Stomach (tissue), 9 donors: ENCODE measurements around the gene ADM2. TPM values are rescaled to one million over a fixed set of nuclear protein-coding genes. Genes with fewer than 3 reads are reported as not detected.

ENCODE experiments used
- DNase-seq, 2 donors: peaks; one replicate each; pipeline versions ENCODE4 v3.0.0 to v3.0.0-alpha.2; 2013 to 2019
- H3K27ac ChIP-seq, 5 donors: fragments of 200-600 bp in 4 of 5; sonication (generic) in 4 of 5; one replicate each; pipeline ENCODE4 v1.5.1; 2013 to 2019; ENCODE audit warnings: mild to moderate bottlenecking in 1 of 5, moderate library complexity in 1 of 5
- H3K27me3 ChIP-seq, 3 donors: fragments of 200-600 bp; sonication (generic); one replicate each; pipeline ENCODE4 v1.5.1; 2017 to 2019; ENCODE audit warnings: mixed run types in 1 of 3
- H3K36me3 ChIP-seq, 4 donors: fragments of 200-600 bp; sonication (generic); 1 replicate in 3 of 4; 2 replicates in 1 of 4; pipeline ENCODE4 v1.5.1; 2016 to 2019
- H3K4me1 ChIP-seq, 4 donors: fragments of 200-600 bp; sonication (generic); one replicate each; pipeline ENCODE4 v1.5.1; 2016 to 2019
- H3K4me3 ChIP-seq, 4 donors: fragments of 200-600 bp; sonication (generic) in 3 of 4; one replicate each; pipeline ENCODE4 v1.5.1; 2016 to 2019; ENCODE audit warnings: mild to moderate bottlenecking in 1 of 4
- H3K9me3 ChIP-seq, 4 donors: fragments of 200-600 bp; sonication (generic); one replicate each; pipeline ENCODE4 v1.5.1; 2016 to 2019
- EP300 ChIP-seq: sonication (generic); formaldehyde crosslinking; IDR thresholded peaks from one replicate; pipeline ENCODE4 v1.6.1; 2017; ENCODE audit warnings: antibody characterized with exemption
- POLR2A ChIP-seq, 4 donors: fragments of 450-650 bp; IDR thresholded peaks; one replicate each; pipeline ENCODE4 v1.6.1; 2016; ENCODE audit warnings: antibody characterized with exemption in 4 of 4, control low read depth in 2 of 4, mild to moderate bottlenecking in 1 of 4, moderate library complexity in 1 of 4
- POLR2AphosphoS5 ChIP-seq, 3 donors: sonication (generic); formaldehyde crosslinking; IDR thresholded peaks; one replicate each; pipeline ENCODE4 v1.6.1; 2016; ENCODE audit warnings: antibody characterized with exemption in 3 of 3
- WGBS, 5 donors: extraction: QIAGEN DNeasy Blood & Tissue Kit in 3 of 5; methylation state at CpG; one replicate each; pipeline versions ENCODE4 v1.1.5 to v1.1.7; 2013 to 2018; 5-methylcytosine and 5-hydroxymethylcytosine counted together
- intact Hi-C: fragments of 100-400 bp; cut with DNase I; formaldehyde crosslinking; loops from one replicate; pipeline ENCODE4 v1.15.1; 2023; ENCODE audit warnings: low total_unique reads
- polyA plus RNA-seq, 3 donors: library from polyadenylated mRNA; stranded (reverse); fragments of 200-250 nt; gene quantifications; one replicate each; pipeline ENCODE4 v1.2.3, GENCODE V29; 2013
- total RNA-seq, 5 donors: library from RNA; depleted of rRNA; stranded (reverse); fragments of >200 nt; gene quantifications; one replicate each; pipeline versions ENCODE4 v1.1.0 to v1.2.3, GENCODE V29; 2014 to 2016
- TF ChIP-seq, protein P1 (sequence below), 7 experiments: fragments of 450-650 bp in 4 of 7; fragments of 200-600 bp in 3 of 7; sonication (generic) in 3 of 7; IDR thresholded peaks; one replicate each; pipeline ENCODE4 v1.5.1; 2016 to 2019; ENCODE audit warnings: antibody characterized with exemption in 7 of 7, control low read depth in 2 of 7, mild to moderate bottlenecking in 1 of 7
- donor health status: healthy with polysubstance abuse.
- donor health status: Bipolar disorder and iron deficiency.
- donor health status: healthy.

ADM2 gene
- total and polyA plus RNA-seq, 8 donors: 0.37 to 3.7 (median 1.5) TPM; not detected in 3

DNA sequence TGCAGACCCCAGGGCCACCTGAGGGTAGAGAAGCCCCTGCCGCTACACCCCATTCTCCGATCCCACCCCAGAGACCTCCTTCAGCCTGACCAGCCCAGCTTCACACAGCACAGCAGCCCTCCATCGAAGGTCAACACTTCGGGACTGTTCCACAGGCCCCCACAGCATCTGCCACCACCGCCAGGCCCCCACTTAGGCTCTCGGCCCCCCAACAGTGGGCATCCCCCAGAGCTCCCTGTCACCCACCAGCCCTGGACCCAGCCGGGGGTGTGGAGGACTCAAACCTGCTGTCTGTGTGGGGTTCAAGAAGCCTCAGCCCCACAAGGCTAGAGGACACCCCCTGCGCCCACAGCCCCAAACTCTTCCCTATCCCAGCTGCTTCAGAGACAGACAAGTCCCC lies 12.7 kb upstream of the ADM2 start:
- peaks cover 48 to 58% (median 49%) of the 10 kb centered on the region in 4 donors for H3K4me1 ChIP-seq
- 79 to 96% (median 90%) methylated on average over 7 to 8 of the region's 8 CpGs for WGBS, 5 donors
- H3K27ac ChIP-seq: peak overlapping the region in 3 of 5 donors; percentile 66 to 81 (median 76)

DNA sequence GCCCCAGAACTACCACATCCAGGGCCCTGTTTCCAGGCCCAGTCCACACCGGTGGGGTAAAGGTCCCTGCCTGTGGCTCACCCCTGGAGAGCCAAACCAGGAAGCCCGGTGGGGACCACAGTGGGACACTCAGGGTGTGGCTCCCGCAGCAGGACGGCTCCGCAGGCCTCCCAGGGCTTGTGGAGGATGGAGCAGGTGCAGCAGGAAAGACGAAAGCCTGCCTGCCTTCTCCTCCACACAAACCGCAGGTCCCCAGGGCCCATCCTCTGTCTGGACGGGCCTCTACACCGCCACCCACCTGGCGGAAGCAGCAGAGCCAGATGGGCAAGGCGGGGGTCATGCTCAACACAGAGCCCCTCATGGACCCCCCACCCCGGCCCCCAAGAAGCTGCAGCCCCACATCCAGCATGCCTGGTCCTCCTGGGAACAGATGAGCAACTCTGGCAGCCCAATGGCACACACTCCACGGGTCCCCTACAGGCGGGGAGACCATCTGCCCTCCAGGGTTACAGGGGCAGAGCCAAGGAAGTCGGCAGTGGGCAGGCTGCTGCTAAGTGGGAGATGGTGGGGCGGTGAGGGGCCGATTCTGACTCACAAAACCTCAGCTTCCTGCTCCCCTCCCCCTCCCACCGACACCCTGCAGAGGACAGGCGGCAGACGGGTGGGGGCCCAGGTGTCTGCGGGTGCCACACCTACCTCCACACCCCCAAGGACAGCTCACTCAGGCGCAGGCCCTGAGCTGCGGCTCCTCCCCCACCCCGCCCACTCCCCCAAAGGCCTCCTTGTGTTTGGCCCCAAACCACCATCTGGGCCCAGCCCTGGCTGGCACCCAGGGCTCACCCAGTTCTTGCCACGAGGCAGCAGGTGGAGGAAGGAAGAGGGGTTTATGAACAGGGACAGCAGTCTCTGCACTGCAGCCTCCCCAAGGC lies 11.7 kb upstream of the ADM2 start:
- TF ChIP-seq POLR2AphosphoS5 (IDR thresholded peaks at IDR 0.05): peak in 2 of 3 donors; percentile 24 to 40
- TF ChIP-seq, protein P1, sequence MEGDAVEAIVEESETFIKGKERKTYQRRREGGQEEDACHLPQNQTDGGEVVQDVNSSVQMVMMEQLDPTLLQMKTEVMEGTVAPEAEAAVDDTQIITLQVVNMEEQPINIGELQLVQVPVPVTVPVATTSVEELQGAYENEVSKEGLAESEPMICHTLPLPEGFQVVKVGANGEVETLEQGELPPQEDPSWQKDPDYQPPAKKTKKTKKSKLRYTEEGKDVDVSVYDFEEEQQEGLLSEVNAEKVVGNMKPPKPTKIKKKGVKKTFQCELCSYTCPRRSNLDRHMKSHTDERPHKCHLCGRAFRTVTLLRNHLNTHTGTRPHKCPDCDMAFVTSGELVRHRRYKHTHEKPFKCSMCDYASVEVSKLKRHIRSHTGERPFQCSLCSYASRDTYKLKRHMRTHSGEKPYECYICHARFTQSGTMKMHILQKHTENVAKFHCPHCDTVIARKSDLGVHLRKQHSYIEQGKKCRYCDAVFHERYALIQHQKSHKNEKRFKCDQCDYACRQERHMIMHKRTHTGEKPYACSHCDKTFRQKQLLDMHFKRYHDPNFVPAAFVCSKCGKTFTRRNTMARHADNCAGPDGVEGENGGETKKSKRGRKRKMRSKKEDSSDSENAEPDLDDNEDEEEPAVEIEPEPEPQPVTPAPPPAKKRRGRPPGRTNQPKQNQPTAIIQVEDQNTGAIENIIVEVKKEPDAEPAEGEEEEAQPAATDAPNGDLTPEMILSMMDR (IDR thresholded peaks at IDR 0.05): no peak
- 7 to 38% (median 28%) methylated on average over 3 to 25 of the region's 25 CpGs for WGBS, 5 donors
- Histone ChIP-seq H3K36me3 (peaks cover 33 to 38% (median 37%) of the 10 kb centered on the region in 4 donors), H3K9me3 (no peaks in the 10 kb centered on the region), H3K27me3 (no peaks in the 10 kb centered on the region), H3K27ac (peak overlapping the region; percentile 63 to 81 (median 68)), H3K4me1 (peaks cover 52 to 65% (median 55%) of the 10 kb centered on the region in 4 donors), H3K4me3 (peak overlapping the region in 2 of 4 donors; percentile 7 to 26)
- intact Hi-C loops: no loop called here
- DNase-seq: peak; percentile 83 to 94

More for the DNA sequence above, 12.7 kb upstream of the ADM2 start:
- H3K36me3 ChIP-seq: peaks cover 44 to 48% (median 48%) of the 10 kb centered on the region in 4 donors
- intact Hi-C loops: no loop called here
- DNase-seq: no peak
- H3K27me3 ChIP-seq: no peaks in the 10 kb centered on the region
- no peak for TF ChIP-seq EP300
- TF ChIP-seq POLR2A (IDR thresholded peaks at IDR 0.05): no peak
- TF ChIP-seq, protein P1 (IDR thresholded peaks at IDR 0.05): no peak
- TF ChIP-seq POLR2AphosphoS5 (IDR thresholded peaks at IDR 0.05): no peak
- H3K9me3 ChIP-seq: no peaks in the 10 kb centered on the region
- H3K4me3 ChIP-seq: no peak overlapping the region

DNA sequence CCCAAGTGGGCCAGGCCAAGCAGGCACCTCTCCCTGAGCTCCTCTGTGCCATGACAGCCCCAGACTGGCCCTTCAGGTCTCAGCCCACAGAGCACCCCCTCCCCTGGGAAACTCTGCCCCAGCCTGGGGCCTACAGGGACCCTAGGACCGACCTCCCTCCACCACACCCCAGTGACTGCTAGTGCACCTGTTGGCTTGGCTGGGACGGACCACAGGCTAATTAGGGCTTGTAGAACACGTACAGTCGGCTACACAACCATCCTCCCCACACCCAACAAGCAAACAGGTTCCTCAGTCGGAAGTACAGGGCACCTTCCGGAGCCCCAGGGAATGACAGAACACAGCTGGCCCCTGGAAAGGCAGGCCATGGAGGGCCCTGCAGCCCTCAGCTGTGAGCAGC lies 10.9 kb upstream of the ADM2 start:
- H3K27me3 ChIP-seq: no peaks in the 10 kb centered on the region
- H3K4me1 ChIP-seq: peaks cover 55 to 70% (median 60%) of the 10 kb centered on the region in 4 donors
- intact Hi-C loops: no loop called here
- peak overlapping the region; percentile 63 to 81 (median 68) for H3K27ac ChIP-seq
- H3K9me3 ChIP-seq: no peaks in the 10 kb centered on the region
- WGBS, 5 donors: 17 to 63% (median 27%) methylated on average over 1 to 6 of the region's 6 CpGs
- H3K36me3 ChIP-seq: peaks cover 25 to 30% (median 29%) of the 10 kb centered on the region in 4 donors
- TF ChIP-seq POLR2A (IDR thresholded peaks at IDR 0.05) (no peak), POLR2AphosphoS5 (IDR thresholded peaks at IDR 0.05) (no peak), EP300 (no peak)
- TF ChIP-seq, protein P1 (IDR thresholded peaks at IDR 0.05): no peak
- peak in 1 of 2 donors; percentile 80 for DNase-seq
- peak overlapping the region in 1 of 4 donors; percentile 26 for H3K4me3 ChIP-seq

DNA sequence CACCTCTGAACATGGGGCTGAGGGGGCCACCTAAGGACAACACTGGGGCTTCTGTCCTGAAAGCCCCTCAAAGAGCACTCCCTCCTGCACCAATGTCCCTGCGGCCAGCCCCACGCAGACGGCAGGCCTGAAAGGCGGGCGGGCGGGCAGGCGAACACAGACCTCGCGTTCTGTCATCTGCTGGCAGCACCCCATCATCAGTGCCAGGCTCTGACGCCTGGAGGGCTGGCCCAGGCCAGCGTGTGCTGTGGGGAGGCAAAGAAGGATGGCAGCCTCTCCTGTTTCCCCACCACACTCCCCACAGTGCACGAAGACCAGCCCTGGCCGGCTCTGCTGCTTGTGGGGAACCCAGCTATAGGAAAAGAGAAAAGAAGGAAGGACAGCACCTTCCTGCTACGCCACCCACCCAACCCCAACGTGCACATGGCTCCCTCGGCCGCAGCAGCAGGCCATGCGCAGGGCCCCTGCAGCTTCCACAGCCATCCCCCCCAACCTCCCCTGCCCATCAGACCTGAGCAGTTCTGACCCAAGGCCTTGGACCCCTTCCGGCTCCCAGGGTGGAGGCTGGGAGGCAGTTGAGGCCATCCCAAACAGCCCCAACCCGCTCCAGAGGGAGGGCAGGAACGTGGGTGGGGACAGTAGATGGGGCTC lies 10.0 kb upstream of the ADM2 start:
- Histone ChIP-seq H3K27me3 (no peaks in the 10 kb centered on the region), H3K4me3 (peak overlapping the region in 1 of 4 donors; percentile 4), H3K36me3 (peaks cover 17 to 21% (median 21%) of the 10 kb centered on the region in 4 donors), H3K9me3 (no peaks in the 10 kb centered on the region), H3K4me1 (peaks cover 56 to 74% (median 62%) of the 10 kb centered on the region in 4 donors), H3K27ac (peak overlapping the region; percentile 63 to 81 (median 68))
- 70 to 81% (median 73%) methylated on average over 18 to 21 of the region's 21 CpGs for WGBS, 5 donors
- TF ChIP-seq, protein P1 (IDR thresholded peaks at IDR 0.05): no peak
- no peak for TF ChIP-seq POLR2A (IDR thresholded peaks at IDR 0.05)
- no peak for TF ChIP-seq EP300
- no peak for TF ChIP-seq POLR2AphosphoS5 (IDR thresholded peaks at IDR 0.05)
- no peak for DNase-seq
- intact Hi-C loops: no loop called here
